Superior temporal gyrus (tissue), 1 donor: ENCODE results near the gene PCSK6.
A peak's percentile ranks its signal among the peaks of the same experiment; 100 is the strongest.
"Not testable (repeated sequence)": the region's sequence is repeated elsewhere in the genome, so short reads cannot be mapped to it uniquely, and the experiment has no call there.

Experiments used
- DNase-seq: peaks from one replicate; pipeline ENCODE4 v3.0.0-alpha.2; 2016; ENCODE audit errors: extremely low spot score

Gene PCSK6

DNA sequence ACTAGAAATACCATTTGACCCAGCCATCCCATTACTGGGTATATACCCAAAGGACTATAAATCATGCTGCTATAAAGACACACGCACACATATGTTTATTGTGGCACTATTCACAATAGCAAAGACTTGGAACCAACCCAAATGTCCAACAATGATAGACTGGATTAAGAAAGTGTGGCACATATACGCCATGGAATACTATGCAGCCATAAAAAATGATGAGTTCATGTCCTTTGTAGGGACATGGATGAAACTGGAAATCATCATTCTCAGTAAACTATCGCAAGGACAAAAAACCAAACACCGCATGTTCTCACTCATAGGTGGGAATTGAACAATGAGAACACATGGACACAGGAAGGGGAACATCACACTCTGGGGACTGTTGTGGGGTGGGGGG lies 86.6 kb downstream of the PCSK6 start:
- DNase-seq, result not testable (repeated sequence)

DNA sequence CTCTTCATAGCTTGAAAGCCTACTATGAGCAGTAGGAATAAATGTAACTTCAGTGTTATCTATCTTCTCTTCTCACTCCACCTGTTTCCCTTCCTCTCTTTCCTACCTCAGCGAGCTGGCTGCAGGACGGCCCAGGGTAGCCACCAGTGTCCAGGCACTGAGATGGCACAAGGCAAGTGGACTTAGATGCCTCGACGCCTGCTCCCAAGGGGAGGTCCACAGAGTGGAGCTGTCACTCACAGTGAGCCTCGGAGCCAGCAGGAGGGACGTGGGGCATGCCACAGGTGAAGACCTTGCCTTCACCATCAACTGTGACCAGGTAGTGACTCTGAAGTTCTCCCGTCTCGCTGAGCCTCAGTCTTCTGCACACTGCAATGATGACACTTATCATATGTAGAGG lies 88.2 kb downstream of the PCSK6 start:
- DNase-seq, result no peak

GRCh38 chr15:101399431-101399830 lies 90.1 kb downstream of the PCSK6 start:
- no peak for DNase-seq

GRCh38 chr15:101398247-101398646 lies 91.3 kb downstream of the PCSK6 start:
- DNase-seq, result no peak

GRCh38 chr15:101397521-101398003 lies 91.9 kb downstream of the PCSK6 start:
- no peak for DNase-seq

DNA sequence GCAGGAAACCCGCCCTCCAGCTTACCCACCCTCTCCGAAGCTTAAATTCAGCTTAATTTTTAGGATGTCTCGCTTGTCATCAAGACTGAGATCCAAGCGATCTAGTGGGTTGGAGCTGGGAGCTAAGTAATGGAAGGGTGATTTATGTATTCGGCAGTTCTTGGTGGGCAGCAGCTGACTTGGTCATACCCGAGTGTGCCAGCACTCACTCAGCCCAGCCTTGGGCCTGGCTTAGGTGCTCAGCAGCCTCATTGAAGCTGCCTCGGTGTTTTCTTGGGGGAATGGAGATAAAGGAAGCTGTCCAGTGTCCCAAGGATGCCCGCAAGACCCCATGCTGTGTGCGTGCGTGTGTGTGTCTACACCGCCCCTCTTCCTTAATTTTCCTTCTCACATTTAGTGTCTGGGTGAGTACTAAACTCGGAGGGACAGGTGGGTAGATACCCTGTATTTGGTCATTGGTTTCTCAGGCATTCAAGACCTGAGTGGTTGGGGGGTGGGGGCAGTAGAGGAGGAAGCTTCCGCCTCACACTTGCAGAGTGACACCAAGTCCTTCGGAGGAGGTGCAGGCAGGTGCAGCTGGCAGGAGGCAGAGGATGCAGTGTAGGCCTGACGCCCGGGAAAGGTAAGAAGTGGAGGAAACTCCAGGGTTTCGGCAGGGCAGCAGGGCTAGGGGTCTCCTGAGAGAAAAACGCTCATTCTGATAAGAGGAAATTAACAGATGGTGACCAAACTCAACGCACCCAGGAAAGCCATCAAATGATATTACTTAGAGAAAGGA lies 92.8 kb downstream of the PCSK6 start:
- no peak for DNase-seq

- DNase-seq, result no peak
Measured at GRCh38 chr15:101394654-101395053, 94.9 kb downstream of the PCSK6 start.

GRCh38 chr15:101394056-101394630 lies 95.4 kb downstream of the PCSK6 start:
- DNase-seq, result no peak

- DNase-seq, result no peak
Measured at GRCh38 chr15:101393172-101393571, 96.3 kb downstream of the PCSK6 start.

DNA sequence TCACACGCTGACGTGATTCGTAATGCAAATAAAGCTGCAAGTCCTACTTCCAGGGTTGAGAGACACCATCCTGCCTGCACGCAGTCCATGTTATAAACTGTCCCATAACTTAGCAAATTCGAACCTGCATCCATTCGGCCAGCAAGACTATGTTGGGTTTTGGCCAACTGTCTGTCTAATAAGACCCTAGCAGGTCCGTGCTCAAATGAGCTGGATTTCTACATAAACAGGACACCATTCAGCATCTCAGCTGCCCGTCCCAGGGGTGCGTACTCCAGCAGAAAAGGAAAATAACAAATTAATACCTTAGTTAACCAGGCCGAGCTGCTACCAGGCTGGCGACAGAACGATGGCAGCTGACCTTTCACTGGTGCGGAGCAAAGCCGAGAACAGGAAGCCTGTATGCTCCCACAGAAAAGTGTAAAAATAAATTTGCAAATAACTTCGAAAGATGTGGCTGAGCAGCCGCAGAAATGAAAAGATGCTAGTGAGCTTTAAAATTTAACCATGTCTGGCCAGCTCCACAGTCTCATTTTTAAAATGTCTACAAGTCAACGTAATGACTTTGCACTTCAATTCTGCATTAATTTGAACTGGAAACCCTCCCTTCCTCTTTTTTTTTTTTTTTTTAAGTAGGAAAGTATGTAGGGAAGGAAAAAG lies 97.4 kb downstream of the PCSK6 start:
- peak; percentile 12 for DNase-seq

DNA sequence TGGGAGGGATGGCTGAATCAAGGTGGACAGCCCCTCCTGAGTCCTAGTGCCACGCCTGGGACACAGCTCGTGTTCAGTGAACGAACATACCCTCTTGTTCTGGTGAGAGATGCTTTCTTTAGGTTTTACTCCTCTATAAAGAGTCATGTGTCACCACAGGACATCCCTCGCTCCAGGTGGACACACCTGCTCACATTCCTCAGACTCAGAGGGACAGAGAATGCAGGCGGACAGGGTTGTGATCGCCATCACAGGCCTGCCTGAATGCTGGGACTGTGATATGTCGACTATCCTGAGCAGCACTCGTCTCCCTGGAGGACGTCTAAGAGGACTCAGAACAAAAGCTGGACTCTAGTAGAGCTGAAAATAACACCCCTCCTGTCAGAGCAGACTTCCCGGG lies 98.1 kb downstream of the PCSK6 start:
- no peak for DNase-seq

- DNase-seq, result no peak
Measured at GRCh38 chr15:101390462-101390861, 99.0 kb downstream of the PCSK6 start.

GRCh38 chr15:101390060-101390459 lies 99.4 kb downstream of the PCSK6 start:
- DNase-seq, result no peak

- DNase-seq, result no peak
Measured at GRCh38 chr15:101389362-101389761, 100.1 kb downstream of the PCSK6 start.

- no peak for DNase-seq
Measured at GRCh38 chr15:101388046-101388445, 101.5 kb downstream of the PCSK6 start.

- no peak for DNase-seq
Measured at GRCh38 chr15:101387574-101387973, 101.9 kb downstream of the PCSK6 start.

- no peak for DNase-seq
Measured at GRCh38 chr15:101386967-101387366, 102.5 kb downstream of the PCSK6 start.

DNA sequence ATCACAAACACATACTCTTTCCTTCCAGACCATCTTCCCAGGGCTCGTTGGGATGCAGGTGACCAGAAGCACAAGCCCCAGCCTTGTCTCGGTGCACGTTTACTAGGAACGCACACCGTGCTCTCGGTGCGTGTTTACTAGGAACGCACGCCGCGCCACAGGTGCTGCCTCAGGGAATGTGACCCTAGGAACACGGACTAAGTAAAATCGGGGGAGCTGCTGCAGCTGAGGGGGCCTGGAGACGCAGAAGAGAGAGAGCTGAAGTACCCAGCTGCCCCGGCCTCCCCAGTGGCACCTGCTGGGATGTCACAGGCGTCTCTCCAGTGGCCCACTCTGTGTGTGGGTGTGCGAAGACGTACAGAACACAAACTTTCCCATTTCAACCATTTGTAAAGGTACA lies 103.5 kb downstream of the PCSK6 start:
- DNase-seq, result no peak

GRCh38 chr15:101384276-101384675 lies 105.2 kb downstream of the PCSK6 start:
- DNase-seq, result no peak

- DNase-seq, result no peak
Measured at GRCh38 chr15:101382544-101382943, 107.0 kb downstream of the PCSK6 start.

- DNase-seq, result no peak
Measured at GRCh38 chr15:101381671-101382212, 107.8 kb downstream of the PCSK6 start.

GRCh38 chr15:101380146-101380545 lies 109.4 kb downstream of the PCSK6 start:
- DNase-seq, result no peak

DNA sequence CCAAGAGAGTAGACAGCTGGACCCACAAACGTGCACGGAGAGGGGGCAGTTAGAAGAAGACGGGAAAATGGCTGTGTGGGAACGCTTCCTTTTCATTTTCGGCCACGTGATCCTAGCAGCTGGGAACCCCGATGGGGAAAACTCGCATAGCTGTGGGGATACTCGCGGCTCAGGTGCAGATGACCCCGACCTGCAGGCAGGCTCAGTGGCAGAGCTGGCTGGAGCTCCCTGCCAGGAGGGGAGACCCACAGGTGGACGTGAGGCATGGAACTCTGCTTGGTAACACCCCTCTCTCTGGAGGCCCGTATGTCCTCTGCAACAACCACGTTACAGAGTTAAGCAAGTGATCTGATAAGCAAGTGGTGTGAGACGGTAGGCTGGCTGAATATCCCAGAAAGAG lies 109.9 kb downstream of the PCSK6 start:
- no peak for DNase-seq
